NCI-H1417 (cell line): Measurements from ENCODE around the gene ZNF709.
A peak's percentile ranks its signal among the peaks of the same experiment; 100 is the strongest.
"Not testable (repeated sequence)": the region's sequence is repeated elsewhere in the genome, so short reads cannot be mapped to it uniquely, and the experiment has no call there.

ENCODE experiments used
- DNase-seq, 3 experiments: peaks; one replicate each; lab custom pipeline; 2025; lab: John Stamatoyannopoulos, UW

The ZNF709 gene

DNA sequence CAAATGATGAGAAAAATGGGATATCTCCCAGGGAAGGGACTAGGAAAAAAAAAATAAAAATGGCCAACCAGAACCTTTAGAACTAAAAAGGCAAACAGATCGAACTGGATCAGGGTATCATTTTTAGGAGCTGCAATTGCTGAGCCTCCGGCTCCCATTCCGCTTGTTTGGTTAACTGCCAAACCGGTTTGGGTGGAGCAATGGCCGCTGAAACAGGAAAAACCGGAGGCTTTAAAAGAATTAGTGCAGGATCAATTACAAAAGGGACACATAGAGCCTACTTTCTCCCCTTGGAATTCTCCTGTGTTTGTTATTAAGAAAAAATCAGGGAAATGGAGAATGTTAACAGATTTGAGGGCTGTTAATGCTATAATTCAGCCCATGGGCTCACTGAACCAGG, 31.1 kb downstream of the ZNF709 start:
- DNase-seq = peak in 1 of 3 experiments; percentile 4

DNA sequence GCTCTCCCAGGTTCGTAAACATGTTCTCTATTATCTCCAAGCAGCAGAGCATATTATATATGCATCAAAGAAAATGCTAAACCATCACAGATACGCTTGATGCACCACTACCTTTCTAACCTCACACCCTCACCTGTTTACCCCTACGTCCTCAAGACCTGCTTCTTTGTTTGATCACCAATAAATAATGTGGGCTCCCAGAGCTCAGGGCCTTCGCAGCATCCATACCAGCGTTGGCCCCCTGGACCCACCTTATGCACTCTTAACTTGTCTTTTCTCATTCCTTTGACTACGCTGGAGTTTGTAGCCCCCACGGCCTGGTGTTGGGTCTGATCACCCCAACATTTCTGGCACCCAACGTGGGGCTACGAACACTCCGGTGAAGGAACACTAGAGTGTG, 33.8 kb downstream of the ZNF709 start:
- DNase-seq = no peak

DNA sequence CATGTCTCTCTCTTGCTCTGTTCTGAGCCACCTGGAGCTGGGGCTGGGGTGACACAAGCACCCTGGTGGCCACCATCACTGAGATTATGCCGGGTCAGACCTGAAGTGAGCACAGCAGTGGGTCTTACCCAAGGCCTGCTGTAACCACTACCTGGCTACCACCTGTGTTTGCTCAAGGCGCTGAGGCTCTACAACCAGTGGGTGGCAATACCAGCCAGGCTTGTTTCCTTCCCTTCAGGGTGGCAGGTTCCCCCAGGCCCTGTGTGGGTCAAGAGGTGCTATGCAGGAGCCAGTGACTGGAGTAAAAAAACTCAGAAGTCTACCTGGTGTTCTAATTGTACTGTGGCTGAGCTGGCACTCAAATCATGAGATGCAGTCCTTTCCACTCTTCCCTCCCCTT, 35.8 kb downstream of the ZNF709 start:
- peak in 1 of 3 experiments; percentile 12 for DNase-seq

DNA sequence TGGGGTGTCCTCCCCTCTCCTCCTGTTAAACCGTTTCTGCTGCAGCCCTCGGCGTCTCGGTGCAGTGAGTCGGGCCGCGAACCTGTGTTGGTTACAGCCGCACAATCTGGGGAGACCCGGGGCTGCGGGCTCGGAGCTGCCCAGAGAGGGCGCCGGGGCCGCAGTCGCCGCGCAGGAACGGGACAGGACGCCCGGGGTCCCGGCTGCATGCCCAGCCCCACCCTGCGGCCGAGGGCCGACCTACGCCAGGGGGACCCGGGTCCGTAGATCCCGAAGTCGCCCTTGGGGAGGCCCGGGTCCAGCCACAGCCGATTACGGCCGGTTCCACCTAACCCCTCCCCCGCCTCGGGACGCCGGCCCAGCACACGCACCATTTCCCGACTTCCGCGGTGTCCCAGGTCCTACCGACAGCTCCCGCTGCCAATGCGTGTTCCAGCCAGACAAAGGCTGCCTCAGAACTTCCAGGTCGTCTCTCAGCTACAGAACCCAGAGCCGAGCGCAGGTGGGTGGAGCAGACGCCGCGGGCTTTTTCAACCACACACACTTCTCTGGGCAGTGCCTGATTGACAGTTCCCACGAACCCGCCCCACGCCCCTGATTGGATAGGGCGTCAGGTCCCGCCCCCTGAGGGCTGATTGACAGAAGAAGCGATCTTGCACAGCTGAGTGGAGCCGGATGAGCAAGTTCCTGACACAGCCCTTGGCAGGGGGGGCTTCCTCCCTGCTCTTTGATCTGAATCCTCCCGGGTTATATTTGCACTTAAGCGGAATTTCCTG, 43.9 kb downstream of the ZNF709 start, which contains the start of gene ZNF443:
Gene ZNF443 (minus strand): TSS at position 481 of the 776 bp plus-strand sequence. CDS start 107 bp downstream, at position 374.
- DNase-seq = peak; percentile 95 to 100 (median 99)

- DNase-seq = peak; percentile 14 to 77 (median 76)
Measured at GRCh38 chr19:12439686-12440540, 44.7 kb downstream of the ZNF709 start.

DNA sequence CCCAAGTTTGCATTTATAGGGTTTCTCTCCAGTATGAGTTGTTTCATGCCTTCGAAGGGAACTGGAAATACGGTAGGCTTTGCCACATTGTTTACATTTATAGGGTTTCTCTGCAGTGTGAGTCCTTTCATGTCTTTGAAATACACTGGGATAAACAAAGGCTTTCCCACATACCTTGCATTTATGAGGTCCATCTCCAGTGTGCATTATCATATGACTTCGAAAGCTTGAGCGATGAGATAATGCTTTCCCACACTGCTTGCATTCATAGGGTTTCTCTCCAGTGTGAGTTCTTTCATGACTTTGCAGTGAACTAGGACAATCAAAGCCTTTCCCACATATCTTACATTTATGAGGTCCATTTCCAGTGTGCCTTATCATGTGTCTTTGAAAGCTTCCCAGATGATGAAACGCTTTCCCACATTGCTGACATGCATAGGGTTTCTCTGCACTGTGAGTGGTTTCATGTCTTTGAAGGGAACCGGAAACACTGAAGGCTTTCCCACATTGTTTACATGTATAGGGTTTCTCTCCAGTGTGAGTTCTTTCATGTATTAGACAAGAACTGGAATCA, 53.8 kb downstream of the ZNF709 start:
- not testable (repeated sequence) for DNase-seq

GRCh38 chr19:12425888-12426274, 58.7 kb downstream of the ZNF709 start:
- DNase-seq = no peak

GRCh38 chr19:12425236-12425887, 59.3 kb downstream of the ZNF709 start:
- no peak for DNase-seq

DNA sequence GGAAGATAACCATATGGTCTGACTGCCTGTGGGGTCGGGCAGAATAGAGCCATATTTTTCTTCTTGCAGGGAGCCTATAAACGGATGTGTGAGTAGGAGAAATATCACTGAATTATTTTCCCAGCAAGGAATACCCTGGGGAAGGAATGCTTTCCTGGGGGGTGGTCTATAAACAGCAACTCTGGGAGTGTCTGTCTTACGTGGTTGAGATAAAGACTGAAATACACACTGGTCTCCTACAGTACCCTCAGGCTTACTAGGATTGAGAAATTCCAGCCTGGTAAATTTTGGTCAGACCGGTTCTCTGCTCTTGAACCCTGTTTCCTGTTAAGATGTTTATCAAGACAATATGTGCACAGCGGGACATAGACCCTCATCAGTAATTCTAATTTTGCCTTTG, 67.3 kb downstream of the ZNF709 start:
- not testable (repeated sequence) for DNase-seq

- no peak for DNase-seq
Measured at GRCh38 chr19:12411893-12412292, 72.7 kb downstream of the ZNF709 start.
